HL-60 (cell line): Measurements from ENCODE around the gene RPL5.

ENCODE experiments used
- GABPA ChIP-seq: IDR thresholded peaks from 2 replicates; pipeline ENCODE4 v1.6.1; 2012; ENCODE audit warnings: low read depth
- POLR2AphosphoS5 ChIP-seq: IDR thresholded peaks from 2 replicates; pipeline ENCODE4 v1.6.1; 2012; ENCODE audit warnings: low read depth
- SPI1 ChIP-seq: IDR thresholded peaks from 2 replicates; pipeline ENCODE4 v1.6.1; 2012; ENCODE audit warnings: low read depth, mild to moderate bottlenecking, borderline replicate concordance
- TF ChIP-seq, protein P1 (sequence below): IDR thresholded peaks from one replicate; pipeline ENCODE4 v1.5.1; 2011; ENCODE audit warnings: low read length, control low read depth, inconsistent platforms; ENCODE audit not compliant: insufficient read depth

DNA sequence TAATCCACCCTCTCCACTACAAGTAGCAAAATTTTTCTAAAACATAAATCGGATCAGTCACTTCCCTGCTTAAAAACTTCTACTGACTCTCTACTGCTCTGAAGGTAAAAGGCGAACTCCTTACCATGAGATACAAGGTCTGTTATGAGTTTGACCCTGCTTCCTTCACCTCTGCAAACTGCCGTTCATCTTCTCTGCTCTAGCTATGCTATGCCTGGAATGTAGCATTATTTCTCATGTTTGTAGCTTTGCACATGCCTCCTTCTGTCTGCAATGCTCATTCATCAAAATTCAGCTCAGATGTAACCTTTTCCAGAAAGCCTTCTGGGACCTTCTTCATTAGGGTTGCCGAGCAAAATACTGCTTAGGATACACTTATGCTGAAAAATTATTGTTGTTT lies 30.8 kb downstream of the RPL5 start:
- TF ChIP-seq, protein P1, sequence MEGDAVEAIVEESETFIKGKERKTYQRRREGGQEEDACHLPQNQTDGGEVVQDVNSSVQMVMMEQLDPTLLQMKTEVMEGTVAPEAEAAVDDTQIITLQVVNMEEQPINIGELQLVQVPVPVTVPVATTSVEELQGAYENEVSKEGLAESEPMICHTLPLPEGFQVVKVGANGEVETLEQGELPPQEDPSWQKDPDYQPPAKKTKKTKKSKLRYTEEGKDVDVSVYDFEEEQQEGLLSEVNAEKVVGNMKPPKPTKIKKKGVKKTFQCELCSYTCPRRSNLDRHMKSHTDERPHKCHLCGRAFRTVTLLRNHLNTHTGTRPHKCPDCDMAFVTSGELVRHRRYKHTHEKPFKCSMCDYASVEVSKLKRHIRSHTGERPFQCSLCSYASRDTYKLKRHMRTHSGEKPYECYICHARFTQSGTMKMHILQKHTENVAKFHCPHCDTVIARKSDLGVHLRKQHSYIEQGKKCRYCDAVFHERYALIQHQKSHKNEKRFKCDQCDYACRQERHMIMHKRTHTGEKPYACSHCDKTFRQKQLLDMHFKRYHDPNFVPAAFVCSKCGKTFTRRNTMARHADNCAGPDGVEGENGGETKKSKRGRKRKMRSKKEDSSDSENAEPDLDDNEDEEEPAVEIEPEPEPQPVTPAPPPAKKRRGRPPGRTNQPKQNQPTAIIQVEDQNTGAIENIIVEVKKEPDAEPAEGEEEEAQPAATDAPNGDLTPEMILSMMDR = no peak
- TF ChIP-seq POLR2AphosphoS5 = no peak
- no peak for TF ChIP-seq SPI1
- TF ChIP-seq GABPA = no peak
